ENCODE results near the gene MYO7A.

DNA sequence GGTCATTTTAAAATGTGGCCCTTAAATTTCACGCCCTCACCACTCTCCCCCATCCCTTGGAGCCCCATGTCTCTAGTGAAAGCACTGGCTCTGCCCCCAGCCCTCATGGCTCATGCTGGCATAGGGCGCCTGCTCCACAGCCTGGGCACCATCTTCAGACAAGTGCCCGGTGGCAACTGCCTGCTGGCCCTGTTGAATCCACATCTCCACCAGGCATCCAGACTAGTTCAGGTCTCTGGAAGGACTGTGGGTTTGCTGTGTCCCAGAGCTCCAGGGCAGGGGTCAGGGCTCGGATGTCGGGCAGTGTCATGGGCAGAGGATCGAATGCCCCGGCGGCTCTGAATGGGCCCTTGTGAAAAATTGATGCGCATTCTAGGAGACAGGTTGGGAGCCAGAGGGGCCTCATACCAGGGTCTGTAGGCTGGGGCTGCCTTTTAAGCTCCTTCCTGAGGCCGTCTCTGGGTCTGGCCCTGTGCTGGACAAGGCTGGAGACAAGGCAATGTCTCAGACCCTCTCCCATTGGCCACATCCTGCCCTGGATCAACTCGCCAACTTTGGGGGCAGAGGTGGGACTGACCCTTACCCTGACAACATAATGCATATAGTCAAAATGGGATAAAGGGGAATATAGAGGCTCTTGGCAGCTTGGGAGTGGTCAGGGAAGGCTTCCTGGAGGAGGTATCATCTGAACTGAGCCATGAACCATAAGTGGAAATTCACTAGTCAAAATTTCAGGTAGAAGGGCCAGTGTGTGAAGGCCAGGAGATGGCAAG is 1.2 kb downstream of the MYO7A start:
- TF ChIP-seq CTCF (IDR thresholded peaks at IDR 0.05; ENCODE audit: low read length) (no peak), EZH2 (optimal IDR thresholded peaks at IDR 0.05; ENCODE audit: low read depth, low read length) (no peak)

Data from MM.1S (cell line).